Measurements from ENCODE around the gene SYCP2L. TPM values are rescaled to one million over a fixed set of nuclear protein-coding genes. Genes with fewer than 3 reads are reported as not detected.

Gene SYCP2L
- total and polyA plus RNA-seq, 2 donors (not counting 3 experiments of a cell fraction or from before 2014, with no cell fraction given) = not detected

GRCh38 chr6:10939840-10940239 lies 53.0 kb downstream of the SYCP2L start:
- BruUV-seq (replicated peaks) = no TSS peak
- TF ChIP-seq EZH2 (IDR thresholded peaks at IDR 0.05; ENCODE audit: borderline replicate concordance, low read depth, low read length, severe bottlenecking) = no peak
- no peak for TF ChIP-seq MAX (IDR thresholded peaks at IDR 0.05; ENCODE audit: insufficient read depth, insufficient read length)
- no peak for TF ChIP-seq CTCF (IDR thresholded peaks at IDR 0.05; ENCODE audit: extremely low read depth in 1 of 2, insufficient read depth in 1 of 2, low read depth in 1 of 2, low read length in 2 of 2)
- TF ChIP-seq POLR2AphosphoS5 (IDR thresholded peaks at IDR 0.05; ENCODE audit: insufficient read depth, low read depth, low read length) = no peak
- TF ChIP-seq JUN (IDR thresholded peaks at IDR 0.05; ENCODE audit: borderline replicate concordance, insufficient read depth, insufficient read length, low read depth) = no peak
- no peak for TF ChIP-seq POLR2A (IDR thresholded peaks at IDR 0.05; ENCODE audit: low read depth, low read length)
- TF ChIP-seq GATA2 (IDR thresholded peaks at IDR 0.05; ENCODE audit: insufficient read depth, insufficient read length, low read depth, low read length) = no peak
- no peak for TF ChIP-seq MYC (IDR thresholded peaks at IDR 0.05; ENCODE audit: low read depth, low read length)
- no peak for TF ChIP-seq FOS (IDR thresholded peaks at IDR 0.05; ENCODE audit: borderline replicate concordance, insufficient read depth, low read length)
- Histone ChIP-seq H3K4me1 (ENCODE audit: control insufficient read depth, extremely low read depth, insufficient read depth, low read length) (no peaks in the 10 kb centered on the region), H4K20me1 (replicated peaks; ENCODE audit: control insufficient read depth, extremely low read depth, insufficient read depth, low read length) (no peaks in the 10 kb centered on the region), H3K4me3 (replicated peaks in 1 of 3; ENCODE audit: insufficient read depth in 1 of 3, low read depth in 1 of 3, low read length in 3 of 3) (no peak overlapping the region), H3K9me3 (replicated peaks; ENCODE audit: control insufficient read depth, insufficient read depth, low read length) (no peaks in the 10 kb centered on the region), H3K27ac (ENCODE audit: insufficient read depth, low read depth, low read length) (no peak overlapping the region), H2AFZ (ENCODE audit: low read depth, low read length) (no peak overlapping the region), H3K9ac (replicated peaks; ENCODE audit: extremely low read depth, insufficient read depth, low read length) (no peak overlapping the region), H3K27me3 (ENCODE audit: control insufficient read depth in 2 of 2, insufficient read depth in 2 of 2, low read length in 2 of 2) (peaks cover 0 to 2% of the 10 kb centered on the region in 2 experiments), H3K79me2 (ENCODE audit: control insufficient read depth, insufficient read depth, low read length) (no peaks in the 10 kb centered on the region), H3K4me2 (ENCODE audit: insufficient read depth, low read length) (no peak overlapping the region), H3K9me1 (replicated peaks; ENCODE audit: control insufficient read depth, extremely low read depth, insufficient read depth, low read length) (no peaks in the 10 kb centered on the region), H3K36me3 (ENCODE audit: control insufficient read depth in 2 of 2, extremely low read depth in 1 of 2, insufficient read depth in 2 of 2, low read length in 2 of 2) (no peaks in the 10 kb centered on the region)
- dilution Hi-C loops (cut with MboI; ENCODE audit: extremely low pct_ligation_motif_present, low sequenced_read_pairs) (no loop called here), intact Hi-C loops (cut with micrococcal nuclease) (no loop called here)
- ChIA-PET POLR2A (no interaction called here), CTCF (interaction anchor here (2.2 kb wide), 1 partner anchor 15 kb away, joined by 10 read pairs; no protein-coding TSS in a partner anchor)
- FAIRE-seq (no peak), DNase-seq (ENCODE audit: low read depth, low spot score) (no peak)
